K562 (cell line): ENCODE data around the gene UBL5. TPM values are rescaled to one million over a fixed set of nuclear protein-coding genes. Genes with fewer than 3 reads are reported as not detected.

Experiments
- FOS ChIP-seq: IDR thresholded peaks from 3 replicates; pipeline ENCODE4 v1.6.1; 2011; ENCODE audit not compliant: insufficient read length; ENCODE audit errors: extremely low read depth
- MAZ ChIP-seq, 2 experiments: fragments of 450-650 bp in 1 of 2; sonication (generic) in 1 of 2; formaldehyde crosslinking; IDR thresholded peaks in 1 of 2; conservative IDR thresholded peaks in 1 of 2; 2 replicates each; pipeline versions ENCODE4 v1.4.0 to v1.5.0; 2020; ENCODE audit warnings: mild to moderate bottlenecking in 1 of 2, missing genetic modification reagents in 1 of 2
- NR2C1 ChIP-seq, 2 experiments: fragments of 450-650 bp; IDR thresholded peaks; 2 replicates each; pipeline ENCODE4 v1.6.1; 2017; ENCODE audit warnings: mild to moderate bottlenecking in 2 of 2, antibody characterized with exemption in 1 of 2, inconsistent platforms in 1 of 2, missing compliant biosample characterization in 1 of 2, missing genetic modification characterization in 1 of 2
- STAG1 ChIP-seq: sonication (generic); formaldehyde crosslinking; IDR thresholded peaks from 2 replicates; pipeline ENCODE4 v1.5.0; 2020; ENCODE audit warnings: missing genetic modification reagents, borderline replicate concordance
- TEAD4 ChIP-seq, 2 experiments: sonication (generic) in 1 of 2; formaldehyde crosslinking in 1 of 2; IDR thresholded peaks; 2 replicates each; pipeline versions ENCODE4 v1.6.1 to v1.8.0; 2012 to 2022; ENCODE audit warnings: borderline replicate concordance in 1 of 2, inconsistent platforms in 1 of 2, low read length in 1 of 2, mild to moderate bottlenecking in 1 of 2, missing genetic modification reagents in 1 of 2
- ZNF75A ChIP-seq: fragments of 450-650 bp; formaldehyde crosslinking; IDR thresholded peaks from 2 replicates; pipeline ENCODE4 v1.4.0; 2020; ENCODE audit warnings: mild to moderate bottlenecking
- polyA plus RNA-seq, 8 experiments: library from polyadenylated mRNA; depleted of rRNA in 4 of 8; stranded (reverse) in 5 of 8; unstranded in 3 of 8; fragments of >200 nt; fragmentation: Nextera tagmentation in 2 of 8; fragmentation: Illumina TruSeq in 1 of 8; extraction: Ambion mirVana in 2 of 8; extraction: Trizol in 1 of 8; gene quantifications; 2 replicates each; pipeline versions ENCODE4 v1.2.1 to v1.2.3, GENCODE V29; 2011 to 2014; ENCODE audit warnings: inconsistent platforms in 1 of 8, missing spikeins in 1 of 8
- total RNA-seq, 7 experiments: library from RNA; depleted of rRNA in 6 of 7; stranded (reverse); fragments of >200 nt in 6 of 7; fragmentation: Illumina TruSeq in 2 of 7; extraction: Trizol in 2 of 7; gene quantifications; 2 replicates each; pipeline versions ENCODE4 v1.2.1 to v1.2.3, GENCODE V29; 2011 to 2021; ENCODE audit warnings: low replicate concordance in 1 of 7
- TF ChIP-seq, protein P1 (sequence below): fragments of 450-650 bp; IDR thresholded peaks from 2 replicates; pipeline ENCODE4 v1.6.1; 2017; ENCODE audit warnings: mild to moderate bottlenecking, moderate library complexity
- TF ChIP-seq, protein P2 (sequence below), 2 experiments: fragments of 450-650 bp in 1 of 2; sonication (generic) in 1 of 2; formaldehyde crosslinking in 1 of 2; IDR thresholded peaks; 2 replicates each; pipeline versions ENCODE4 v1.7.1 to v1.9.0; 2016 to 2022; ENCODE audit warnings: inconsistent platforms in 1 of 2, mild to moderate bottlenecking in 1 of 2, missing genetic modification reagents in 1 of 2
- TF ChIP-seq, protein P3 (sequence below): IDR thresholded peaks from 2 replicates; pipeline ENCODE4 v1.6.1; 2011; ENCODE audit warnings: borderline replicate concordance, low read depth, mild to moderate bottlenecking, moderate library complexity, low read length; ENCODE audit not compliant: insufficient read depth, poor library complexity, severe bottlenecking

UBL5 gene
- total and polyA plus RNA-seq, 9 of the 15 experiments (the other 6 are each of a cell fraction or from before 2014, with no cell fraction given): 410 to 1,266 (median 613) TPM

DNA sequence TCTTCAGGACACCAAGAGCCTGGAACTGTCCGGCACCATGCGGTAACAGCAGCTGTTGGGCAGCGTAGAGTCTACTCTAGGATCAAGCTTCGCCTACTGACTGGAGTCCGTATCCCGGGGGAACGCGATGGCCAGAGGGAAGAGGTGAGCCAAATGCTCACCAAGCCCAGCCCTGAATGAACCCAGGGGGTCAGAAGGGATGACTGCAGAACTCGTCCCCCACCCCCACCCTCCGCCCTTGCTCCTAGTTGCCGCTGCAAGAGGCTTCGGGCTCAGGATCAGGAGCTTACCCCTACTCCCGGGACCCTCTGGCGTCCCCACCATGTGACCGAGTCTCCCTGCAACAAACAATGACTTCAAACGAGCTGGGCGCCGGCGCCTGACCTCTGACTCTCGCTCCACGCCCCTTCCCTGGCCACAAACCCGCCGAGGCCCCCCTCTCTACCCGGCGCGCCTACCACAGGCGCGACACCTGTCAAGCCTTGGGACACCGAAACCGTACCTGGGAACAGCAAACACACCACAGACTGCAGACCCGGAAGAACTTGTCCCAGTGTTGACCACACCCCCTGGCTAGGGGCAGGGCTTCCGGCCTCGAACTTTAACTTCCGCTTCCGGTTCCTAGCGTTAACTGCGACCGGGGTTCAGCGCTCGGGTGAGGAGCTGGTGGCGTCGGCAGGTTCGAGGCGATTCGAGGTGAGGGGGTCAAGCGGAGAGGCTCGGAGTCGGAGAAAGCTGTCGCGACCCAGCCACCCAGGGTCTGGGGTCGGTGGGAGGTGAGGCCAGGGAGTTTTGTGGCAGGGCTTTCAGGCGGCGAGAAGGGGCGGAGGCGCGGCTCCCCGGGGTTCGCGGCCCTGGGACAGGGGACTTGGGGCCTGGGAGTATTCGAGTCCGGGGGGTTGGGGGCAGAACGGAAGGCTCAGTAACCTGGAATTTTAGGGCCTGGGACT, at the start of gene UBL5 (continued):
- TF ChIP-seq, protein P1, sequence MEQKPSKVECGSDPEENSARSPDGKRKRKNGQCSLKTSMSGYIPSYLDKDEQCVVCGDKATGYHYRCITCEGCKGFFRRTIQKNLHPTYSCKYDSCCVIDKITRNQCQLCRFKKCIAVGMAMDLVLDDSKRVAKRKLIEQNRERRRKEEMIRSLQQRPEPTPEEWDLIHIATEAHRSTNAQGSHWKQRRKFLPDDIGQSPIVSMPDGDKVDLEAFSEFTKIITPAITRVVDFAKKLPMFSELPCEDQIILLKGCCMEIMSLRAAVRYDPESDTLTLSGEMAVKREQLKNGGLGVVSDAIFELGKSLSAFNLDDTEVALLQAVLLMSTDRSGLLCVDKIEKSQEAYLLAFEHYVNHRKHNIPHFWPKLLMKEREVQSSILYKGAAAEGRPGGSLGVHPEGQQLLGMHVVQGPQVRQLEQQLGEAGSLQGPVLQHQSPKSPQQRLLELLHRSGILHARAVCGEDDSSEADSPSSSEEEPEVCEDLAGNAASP: no peak
- no peak for TF ChIP-seq TEAD4 (IDR thresholded peaks at IDR 0.05; ENCODE audit: low read length)
- no peak for TF ChIP-seq TEAD4 (CRISPR knock-in tag; IDR thresholded peaks at IDR 0.05; ENCODE audit: borderline replicate concordance)
- TF ChIP-seq, protein P2, sequence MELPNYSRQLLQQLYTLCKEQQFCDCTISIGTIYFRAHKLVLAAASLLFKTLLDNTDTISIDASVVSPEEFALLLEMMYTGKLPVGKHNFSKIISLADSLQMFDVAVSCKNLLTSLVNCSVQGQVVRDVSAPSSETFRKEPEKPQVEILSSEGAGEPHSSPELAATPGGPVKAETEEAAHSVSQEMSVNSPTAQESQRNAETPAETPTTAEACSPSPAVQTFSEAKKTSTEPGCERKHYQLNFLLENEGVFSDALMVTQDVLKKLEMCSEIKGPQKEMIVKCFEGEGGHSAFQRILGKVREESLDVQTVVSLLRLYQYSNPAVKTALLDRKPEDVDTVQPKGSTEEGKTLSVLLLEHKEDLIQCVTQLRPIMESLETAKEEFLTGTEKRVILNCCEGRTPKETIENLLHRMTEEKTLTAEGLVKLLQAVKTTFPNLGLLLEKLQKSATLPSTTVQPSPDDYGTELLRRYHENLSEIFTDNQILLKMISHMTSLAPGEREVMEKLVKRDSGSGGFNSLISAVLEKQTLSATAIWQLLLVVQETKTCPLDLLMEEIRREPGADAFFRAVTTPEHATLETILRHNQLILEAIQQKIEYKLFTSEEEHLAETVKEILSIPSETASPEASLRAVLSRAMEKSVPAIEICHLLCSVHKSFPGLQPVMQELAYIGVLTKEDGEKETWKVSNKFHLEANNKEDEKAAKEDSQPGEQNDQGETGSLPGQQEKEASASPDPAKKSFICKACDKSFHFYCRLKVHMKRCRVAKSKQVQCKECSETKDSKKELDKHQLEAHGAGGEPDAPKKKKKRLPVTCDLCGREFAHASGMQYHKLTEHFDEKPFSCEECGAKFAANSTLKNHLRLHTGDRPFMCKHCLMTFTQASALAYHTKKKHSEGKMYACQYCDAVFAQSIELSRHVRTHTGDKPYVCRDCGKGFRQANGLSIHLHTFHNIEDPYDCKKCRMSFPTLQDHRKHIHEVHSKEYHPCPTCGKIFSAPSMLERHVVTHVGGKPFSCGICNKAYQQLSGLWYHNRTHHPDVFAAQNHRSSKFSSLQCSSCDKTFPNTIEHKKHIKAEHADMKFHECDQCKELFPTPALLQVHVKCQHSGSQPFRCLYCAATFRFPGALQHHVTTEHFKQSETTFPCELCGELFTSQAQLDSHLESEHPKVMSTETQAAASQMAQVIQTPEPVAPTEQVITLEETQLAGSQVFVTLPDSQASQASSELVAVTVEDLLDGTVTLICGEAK (IDR thresholded peaks at IDR 0.05): peak; percentile 99
- TF ChIP-seq, protein P2 (CRISPR knock-in tag; IDR thresholded peaks at IDR 0.05): no peak
- no peak for TF ChIP-seq STAG1 (CRISPR knock-in tag)
- peak; percentile 99 for TF ChIP-seq NR2C1 (IDR thresholded peaks at IDR 0.05)
- TF ChIP-seq NR2C1 (tag; IDR thresholded peaks at IDR 0.05): peak; percentile 99
- TF ChIP-seq, protein P3, sequence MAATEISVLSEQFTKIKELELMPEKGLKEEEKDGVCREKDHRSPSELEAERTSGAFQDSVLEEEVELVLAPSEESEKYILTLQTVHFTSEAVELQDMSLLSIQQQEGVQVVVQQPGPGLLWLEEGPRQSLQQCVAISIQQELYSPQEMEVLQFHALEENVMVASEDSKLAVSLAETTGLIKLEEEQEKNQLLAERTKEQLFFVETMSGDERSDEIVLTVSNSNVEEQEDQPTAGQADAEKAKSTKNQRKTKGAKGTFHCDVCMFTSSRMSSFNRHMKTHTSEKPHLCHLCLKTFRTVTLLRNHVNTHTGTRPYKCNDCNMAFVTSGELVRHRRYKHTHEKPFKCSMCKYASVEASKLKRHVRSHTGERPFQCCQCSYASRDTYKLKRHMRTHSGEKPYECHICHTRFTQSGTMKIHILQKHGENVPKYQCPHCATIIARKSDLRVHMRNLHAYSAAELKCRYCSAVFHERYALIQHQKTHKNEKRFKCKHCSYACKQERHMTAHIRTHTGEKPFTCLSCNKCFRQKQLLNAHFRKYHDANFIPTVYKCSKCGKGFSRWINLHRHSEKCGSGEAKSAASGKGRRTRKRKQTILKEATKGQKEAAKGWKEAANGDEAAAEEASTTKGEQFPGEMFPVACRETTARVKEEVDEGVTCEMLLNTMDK: no peak
- peak in 1 of 2 experiments; percentile 16; a peak in 2 of 4 replicates for TF ChIP-seq MAZ (CRISPR knock-in tag; conservative IDR thresholded peaks at IDR 0.05 in 1 of 2, IDR thresholded peaks at IDR 0.05 in 1 of 2)
- TF ChIP-seq ZNF75A (CRISPR knock-in tag): no peak
- no peak for TF ChIP-seq FOS
